ENCODE results near the gene GPER1. TPM values are rescaled to one million over a fixed set of nuclear protein-coding genes. Genes with fewer than 3 reads are reported as not detected.

The GPER1 gene
- total and polyA plus RNA-seq, 2 experiments from 2014 or later = 0.89 TPM; not detected in 1

DNA sequence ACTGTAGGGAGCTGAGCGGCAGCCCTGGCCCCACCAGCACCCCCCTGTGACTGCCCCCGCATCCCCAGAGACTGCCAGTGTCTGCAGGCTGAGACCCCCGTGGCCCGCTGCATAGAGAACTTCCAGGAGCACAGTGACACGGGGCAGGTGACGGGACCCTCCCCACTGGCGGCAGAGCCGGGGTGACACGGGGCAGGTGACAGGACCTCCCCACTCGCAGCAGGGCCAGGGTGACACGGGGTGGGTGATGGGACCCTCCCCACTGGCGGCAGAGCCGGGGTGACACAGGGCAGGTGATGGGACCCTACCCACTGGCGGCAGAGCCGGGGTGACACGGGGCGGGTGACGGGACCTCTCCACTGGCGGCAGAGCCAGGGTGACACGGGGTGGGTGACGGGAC lies 2.3 kb downstream of the GPER1 start:
- TF ChIP-seq EZH2 (IDR thresholded peaks at IDR 0.05; ENCODE audit: low read depth, unreplicated experiment) (no peak), ZNF331 (CRISPR knock-in tag; IDR thresholded peaks at IDR 0.05; ENCODE audit: low read depth) (no peak), ZNF114 (CRISPR knock-in tag; IDR thresholded peaks at IDR 0.05) (no peak), EZH2phosphoT487 (IDR thresholded peaks at IDR 0.05; ENCODE audit: unreplicated experiment) (no peak), CREB1 (CRISPR knock-in tag; IDR thresholded peaks at IDR 0.05; ENCODE audit: low read depth) (no peak), STAT1 (IDR thresholded peaks at IDR 0.05; ENCODE audit: unreplicated experiment) (no peak), ETS1 (IDR thresholded peaks at IDR 0.05) (no peak)
- TF ChIP-seq, protein P1, sequence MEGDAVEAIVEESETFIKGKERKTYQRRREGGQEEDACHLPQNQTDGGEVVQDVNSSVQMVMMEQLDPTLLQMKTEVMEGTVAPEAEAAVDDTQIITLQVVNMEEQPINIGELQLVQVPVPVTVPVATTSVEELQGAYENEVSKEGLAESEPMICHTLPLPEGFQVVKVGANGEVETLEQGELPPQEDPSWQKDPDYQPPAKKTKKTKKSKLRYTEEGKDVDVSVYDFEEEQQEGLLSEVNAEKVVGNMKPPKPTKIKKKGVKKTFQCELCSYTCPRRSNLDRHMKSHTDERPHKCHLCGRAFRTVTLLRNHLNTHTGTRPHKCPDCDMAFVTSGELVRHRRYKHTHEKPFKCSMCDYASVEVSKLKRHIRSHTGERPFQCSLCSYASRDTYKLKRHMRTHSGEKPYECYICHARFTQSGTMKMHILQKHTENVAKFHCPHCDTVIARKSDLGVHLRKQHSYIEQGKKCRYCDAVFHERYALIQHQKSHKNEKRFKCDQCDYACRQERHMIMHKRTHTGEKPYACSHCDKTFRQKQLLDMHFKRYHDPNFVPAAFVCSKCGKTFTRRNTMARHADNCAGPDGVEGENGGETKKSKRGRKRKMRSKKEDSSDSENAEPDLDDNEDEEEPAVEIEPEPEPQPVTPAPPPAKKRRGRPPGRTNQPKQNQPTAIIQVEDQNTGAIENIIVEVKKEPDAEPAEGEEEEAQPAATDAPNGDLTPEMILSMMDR (conservative IDR thresholded peaks at IDR 0.05; ENCODE audit: low read depth in 2 of 2) = no peak
- TF ChIP-seq, protein P2, sequence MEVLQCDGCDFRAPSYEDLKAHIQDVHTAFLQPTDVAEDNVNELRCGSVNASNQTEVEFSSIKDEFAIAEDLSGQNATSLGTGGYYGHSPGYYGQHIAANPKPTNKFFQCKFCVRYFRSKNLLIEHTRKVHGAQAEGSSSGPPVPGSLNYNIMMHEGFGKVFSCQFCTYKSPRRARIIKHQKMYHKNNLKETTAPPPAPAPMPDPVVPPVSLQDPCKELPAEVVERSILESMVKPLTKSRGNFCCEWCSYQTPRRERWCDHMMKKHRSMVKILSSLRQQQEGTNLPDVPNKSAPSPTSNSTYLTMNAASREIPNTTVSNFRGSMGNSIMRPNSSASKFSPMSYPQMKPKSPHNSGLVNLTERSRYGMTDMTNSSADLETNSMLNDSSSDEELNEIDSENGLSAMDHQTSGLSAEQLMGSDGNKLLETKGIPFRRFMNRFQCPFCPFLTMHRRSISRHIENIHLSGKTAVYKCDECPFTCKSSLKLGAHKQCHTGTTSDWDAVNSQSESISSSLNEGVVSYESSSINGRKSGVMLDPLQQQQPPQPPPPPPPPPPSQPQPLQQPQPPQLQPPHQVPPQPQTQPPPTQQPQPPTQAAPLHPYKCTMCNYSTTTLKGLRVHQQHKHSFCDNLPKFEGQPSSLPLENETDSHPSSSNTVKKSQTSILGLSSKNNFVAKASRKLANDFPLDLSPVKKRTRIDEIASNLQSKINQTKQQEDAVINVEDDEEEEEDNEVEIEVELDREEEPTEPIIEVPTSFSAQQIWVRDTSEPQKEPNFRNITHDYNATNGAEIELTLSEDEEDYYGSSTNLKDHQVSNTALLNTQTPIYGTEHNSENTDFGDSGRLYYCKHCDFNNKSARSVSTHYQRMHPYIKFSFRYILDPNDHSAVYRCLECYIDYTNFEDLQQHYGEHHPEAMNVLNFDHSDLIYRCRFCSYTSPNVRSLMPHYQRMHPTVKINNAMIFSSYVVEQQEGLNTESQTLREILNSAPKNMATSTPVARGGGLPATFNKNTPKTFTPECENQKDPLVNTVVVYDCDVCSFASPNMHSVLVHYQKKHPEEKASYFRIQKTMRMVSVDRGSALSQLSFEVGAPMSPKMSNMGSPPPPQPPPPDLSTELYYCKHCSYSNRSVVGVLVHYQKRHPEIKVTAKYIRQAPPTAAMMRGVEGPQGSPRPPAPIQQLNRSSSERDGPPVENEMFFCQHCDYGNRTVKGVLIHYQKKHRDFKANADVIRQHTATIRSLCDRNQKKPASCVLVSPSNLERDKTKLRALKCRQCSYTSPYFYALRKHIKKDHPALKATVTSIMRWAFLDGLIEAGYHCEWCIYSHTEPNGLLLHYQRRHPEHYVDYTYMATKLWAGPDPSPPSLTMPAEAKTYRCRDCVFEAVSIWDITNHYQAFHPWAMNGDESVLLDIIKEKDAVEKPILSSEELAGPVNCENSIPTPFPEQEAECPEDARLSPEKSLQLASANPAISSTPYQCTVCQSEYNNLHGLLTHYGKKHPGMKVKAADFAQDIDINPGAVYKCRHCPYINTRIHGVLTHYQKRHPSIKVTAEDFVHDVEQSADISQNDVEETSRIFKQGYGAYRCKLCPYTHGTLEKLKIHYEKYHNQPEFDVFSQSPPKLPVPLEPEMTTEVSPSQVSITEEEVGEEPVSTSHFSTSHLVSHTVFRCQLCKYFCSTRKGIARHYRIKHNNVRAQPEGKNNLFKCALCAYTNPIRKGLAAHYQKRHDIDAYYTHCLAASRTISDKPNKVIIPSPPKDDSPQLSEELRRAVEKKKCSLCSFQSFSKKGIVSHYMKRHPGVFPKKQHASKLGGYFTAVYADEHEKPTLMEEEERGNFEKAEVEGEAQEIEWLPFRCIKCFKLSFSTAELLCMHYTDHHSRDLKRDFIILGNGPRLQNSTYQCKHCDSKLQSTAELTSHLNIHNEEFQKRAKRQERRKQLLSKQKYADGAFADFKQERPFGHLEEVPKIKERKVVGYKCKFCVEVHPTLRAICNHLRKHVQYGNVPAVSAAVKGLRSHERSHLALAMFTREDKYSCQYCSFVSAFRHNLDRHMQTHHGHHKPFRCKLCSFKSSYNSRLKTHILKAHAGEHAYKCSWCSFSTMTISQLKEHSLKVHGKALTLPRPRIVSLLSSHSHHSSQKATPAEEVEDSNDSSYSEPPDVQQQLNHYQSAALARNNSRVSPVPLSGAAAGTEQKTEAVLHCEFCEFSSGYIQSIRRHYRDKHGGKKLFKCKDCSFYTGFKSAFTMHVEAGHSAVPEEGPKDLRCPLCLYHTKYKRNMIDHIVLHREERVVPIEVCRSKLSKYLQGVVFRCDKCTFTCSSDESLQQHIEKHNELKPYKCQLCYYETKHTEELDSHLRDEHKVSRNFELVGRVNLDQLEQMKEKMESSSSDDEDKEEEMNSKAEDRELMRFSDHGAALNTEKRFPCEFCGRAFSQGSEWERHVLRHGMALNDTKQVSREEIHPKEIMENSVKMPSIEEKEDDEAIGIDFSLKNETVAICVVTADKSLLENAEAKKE (CRISPR knock-in tag; IDR thresholded peaks at IDR 0.05) = no peak
- Mint-ChIP-seq H3K4me3 (no peak overlapping the region), H3K4me1 (peaks cover 20% of the 10 kb centered on the region), H3K9me3 (no peaks in the 10 kb centered on the region), H3K27ac (no peak overlapping the region), H3K36me3 (ENCODE audit: low read depth) (no peaks in the 10 kb centered on the region; the same call in 2 of the 3 replicates), H3K27me3 (ENCODE audit: insufficient read depth, low read depth, poor library complexity) (peaks cover 9% of the 10 kb centered on the region)
- Histone ChIP-seq H3K9me2 (ENCODE audit: insufficient read depth) (no peaks in the 10 kb centered on the region), H3K79me2 (replicated peaks; ENCODE audit: insufficient read depth) (peaks cover 26% of the 10 kb centered on the region), H3K4me3 (no peak overlapping the region), H3K4me2 (no peak overlapping the region), H4K20me1 (replicated peaks; ENCODE audit: insufficient read depth) (peaks cover 7% of the 10 kb centered on the region; the same call in 1 of the 2 replicates), H3K4me1 (ENCODE audit: insufficient read depth) (peaks cover 7% of the 10 kb centered on the region; the same call in 1 of the 2 replicates), H3K27me3 (ENCODE audit: insufficient read depth) (no peaks in the 10 kb centered on the region), H3K27ac (ENCODE audit: low read depth) (no peak overlapping the region), H3K36me3 (ENCODE audit: insufficient read depth) (no peaks in the 10 kb centered on the region), H3F3A (replicated peaks; ENCODE audit: low read depth) (no peaks in the 10 kb centered on the region), H2AFZ (no peak overlapping the region)
- DNase-seq (ENCODE audit: low spot score) (no peak), ATAC-seq (no peak)
